Measurements from ENCODE around the gene ALPI. TPM values are rescaled to one million over a fixed set of nuclear protein-coding genes. Genes with fewer than 3 reads are reported as not detected.

Gene ALPI
- total RNA-seq, 5 donors from 2014 or later (not counting 1 experiment from before 2014, with no cell fraction given): not detected

GRCh38 chr2:232496501-232497270 lies 40.7 kb downstream of the ALPI start:
- Mint-ChIP-seq H3K4me1 (no peaks in the 10 kb centered on the region), H3K36me3 (no peaks in the 10 kb centered on the region), H3K9me3 (no peaks in the 10 kb centered on the region), H3K4me3 (no peak overlapping the region), H3K27ac (no peak overlapping the region), H3K27me3 (peaks cover 9 to 30% of the 10 kb centered on the region in 2 donors)
- 82% methylated on average over 13 of the region's 20 CpGs for WGBS (ENCODE audit: insufficient coverage)
- no peak for DNase-seq
- Histone ChIP-seq H3K9me3 (no peaks in the 10 kb centered on the region), H3K4me1 (ENCODE audit: control insufficient read depth in 1 of 2, extremely low read depth in 1 of 2, insufficient read depth in 2 of 2, low read length in 2 of 2) (no peaks in the 10 kb centered on the region), H3K27ac (ENCODE audit: low read length) (no peak overlapping the region), H3K4me3 (ENCODE audit: control insufficient read depth in 1 of 2, extremely low read depth in 1 of 2, low read length in 1 of 2) (no peak overlapping the region), H3K27me3 (replicated peaks in 1 of 2; ENCODE audit: control insufficient read depth in 2 of 2, extremely low read depth in 1 of 2, insufficient read depth in 2 of 2, low read length in 1 of 2) (peaks cover 0 to 58% of the 10 kb centered on the region in 2 experiments), H3K36me3 (ENCODE audit: control insufficient read depth in 2 of 2, extremely low read depth in 1 of 2, insufficient read depth in 1 of 2, low read length in 1 of 2) (no peaks in the 10 kb centered on the region)
- no peak for ATAC-seq (replicated peaks in 1 of 4)
- ChIA-PET POLR2A (no interaction called here), CTCF (no interaction called here)

GRCh38 chr2:232497348-232497747 lies 41.4 kb downstream of the ALPI start:
- WGBS (ENCODE audit: insufficient coverage): 91% methylated on average over 10 of the region's 13 CpGs

GRCh38 chr2:232498452-232498851 lies 42.5 kb downstream of the ALPI start:
- no peak overlapping the region for H3K4me3 Mint-ChIP-seq
- peaks cover 10 to 36% of the 10 kb centered on the region in 2 donors for H3K27me3 Mint-ChIP-seq
- ChIA-PET CTCF (no interaction called here), POLR2A (no interaction called here)
- H3K9me3 ChIP-seq: no peaks in the 10 kb centered on the region
- no peaks in the 10 kb centered on the region for H3K36me3 ChIP-seq (ENCODE audit: control insufficient read depth in 2 of 2, extremely low read depth in 1 of 2, insufficient read depth in 1 of 2, low read length in 1 of 2)
- peaks cover 0 to 60% of the 10 kb centered on the region in 2 experiments for H3K27me3 ChIP-seq (replicated peaks in 1 of 2; ENCODE audit: control insufficient read depth in 2 of 2, extremely low read depth in 1 of 2, insufficient read depth in 2 of 2, low read length in 1 of 2)
- H3K27ac Mint-ChIP-seq: no peak overlapping the region
- H3K4me3 ChIP-seq (ENCODE audit: control insufficient read depth in 1 of 2, extremely low read depth in 1 of 2, low read length in 1 of 2): no peak overlapping the region
- no peaks in the 10 kb centered on the region for H3K36me3 Mint-ChIP-seq
- DNase-seq (no peak), ATAC-seq (replicated peaks in 1 of 4) (no peak)
- H3K27ac ChIP-seq (ENCODE audit: low read length): no peak overlapping the region
- 70% methylated on average over 3 of the region's 3 CpGs for WGBS (ENCODE audit: insufficient coverage)
- peaks cover 4 to 6% (median 6%) of the 10 kb centered on the region in 3 donors for H3K4me1 Mint-ChIP-seq
- no peaks in the 10 kb centered on the region for H3K9me3 Mint-ChIP-seq
- peaks cover 0 to 10% of the 10 kb centered on the region in 2 experiments for H3K4me1 ChIP-seq (ENCODE audit: control insufficient read depth in 1 of 2, extremely low read depth in 1 of 2, insufficient read depth in 2 of 2, low read length in 2 of 2)

More at GRCh38 chr2:232497348-232497747, 41.4 kb downstream of the ALPI start:
- Histone ChIP-seq H3K9me3 (no peaks in the 10 kb centered on the region), H3K27ac (ENCODE audit: low read length) (no peak overlapping the region), H3K36me3 (ENCODE audit: control insufficient read depth in 2 of 2, extremely low read depth in 1 of 2, insufficient read depth in 1 of 2, low read length in 1 of 2) (no peaks in the 10 kb centered on the region), H3K4me3 (ENCODE audit: control insufficient read depth in 1 of 2, extremely low read depth in 1 of 2, low read length in 1 of 2) (no peak overlapping the region), H3K27me3 (replicated peaks in 1 of 2; ENCODE audit: control insufficient read depth in 2 of 2, extremely low read depth in 1 of 2, insufficient read depth in 2 of 2, low read length in 1 of 2) (peaks cover 0 to 63% of the 10 kb centered on the region in 2 experiments), H3K4me1 (ENCODE audit: control insufficient read depth in 1 of 2, extremely low read depth in 1 of 2, insufficient read depth in 2 of 2, low read length in 2 of 2) (peaks cover 0 to under 1% of the 10 kb centered on the region in 2 experiments)
- ATAC-seq (replicated peaks in 1 of 4) (no peak), DNase-seq (no peak)
- Mint-ChIP-seq H3K27me3 (peaks cover 10 to 35% of the 10 kb centered on the region in 2 donors), H3K27ac (no peak overlapping the region), H3K36me3 (no peaks in the 10 kb centered on the region), H3K4me1 (peaks cover under 1 to 1% (median under 1%) of the 10 kb centered on the region in 3 donors), H3K9me3 (no peaks in the 10 kb centered on the region), H3K4me3 (no peak overlapping the region)
- ChIA-PET CTCF (no interaction called here), POLR2A (no interaction called here)

GRCh38 chr2:232501331-232501771 lies 45.4 kb downstream of the ALPI start:
- POLR2A ChIA-PET: no interaction called here
- CTCF ChIA-PET: no interaction called here
- Histone ChIP-seq H3K4me3 (ENCODE audit: control insufficient read depth in 1 of 2, extremely low read depth in 1 of 2, low read length in 1 of 2) (no peak overlapping the region), H3K27me3 (replicated peaks in 1 of 2; ENCODE audit: control insufficient read depth in 2 of 2, extremely low read depth in 1 of 2, insufficient read depth in 2 of 2, low read length in 1 of 2) (peaks cover 3 to 80% of the 10 kb centered on the region in 2 experiments), H3K9me3 (no peaks in the 10 kb centered on the region), H3K27ac (ENCODE audit: low read length) (no peak overlapping the region), H3K36me3 (ENCODE audit: control insufficient read depth in 2 of 2, extremely low read depth in 1 of 2, insufficient read depth in 1 of 2, low read length in 1 of 2) (no peaks in the 10 kb centered on the region), H3K4me1 (ENCODE audit: control insufficient read depth in 1 of 2, extremely low read depth in 1 of 2, insufficient read depth in 2 of 2, low read length in 2 of 2) (peaks cover 0 to 14% of the 10 kb centered on the region in 2 experiments)
- Mint-ChIP-seq H3K4me3 (no peak overlapping the region), H3K36me3 (no peaks in the 10 kb centered on the region), H3K4me1 (peaks cover 6 to 12% (median 8%) of the 10 kb centered on the region in 3 donors), H3K9me3 (no peaks in the 10 kb centered on the region), H3K27me3 (peaks cover 26 to 61% of the 10 kb centered on the region in 2 donors), H3K27ac (no peak overlapping the region)
- no CpG with 5 or more reads among the region's 9 CpGs for WGBS (ENCODE audit: insufficient coverage)
- ATAC-seq (replicated peaks in 1 of 4) (no peak), DNase-seq (no peak)

GRCh38 chr2:232501794-232502390 lies 45.9 kb downstream of the ALPI start:
- H3K27me3 ChIP-seq (replicated peaks in 1 of 2; ENCODE audit: control insufficient read depth in 2 of 2, extremely low read depth in 1 of 2, insufficient read depth in 2 of 2, low read length in 1 of 2): peaks cover 3 to 81% of the 10 kb centered on the region in 2 experiments
- WGBS (ENCODE audit: insufficient coverage): 75% methylated on average over 2 of the region's 10 CpGs
- H3K36me3 ChIP-seq (ENCODE audit: control insufficient read depth in 2 of 2, extremely low read depth in 1 of 2, insufficient read depth in 1 of 2, low read length in 1 of 2): no peaks in the 10 kb centered on the region
- no peak overlapping the region for H3K4me3 ChIP-seq (ENCODE audit: control insufficient read depth in 1 of 2, extremely low read depth in 1 of 2, low read length in 1 of 2)
- CTCF ChIA-PET: no interaction called here
- Mint-ChIP-seq H3K36me3 (no peaks in the 10 kb centered on the region), H3K4me3 (peak overlapping the region in 1 of 3 donors; percentile 75), H3K27me3 (peaks cover 26 to 63% of the 10 kb centered on the region in 2 donors), H3K4me1 (peaks cover 6 to 12% (median 8%) of the 10 kb centered on the region in 3 donors), H3K9me3 (no peaks in the 10 kb centered on the region), H3K27ac (no peak overlapping the region)
- peaks cover 0 to 14% of the 10 kb centered on the region in 2 experiments for H3K4me1 ChIP-seq (ENCODE audit: control insufficient read depth in 1 of 2, extremely low read depth in 1 of 2, insufficient read depth in 2 of 2, low read length in 2 of 2)
- DNase-seq (no peak), ATAC-seq (replicated peaks in 1 of 4) (no peak)
- POLR2A ChIA-PET: no interaction called here
- H3K27ac ChIP-seq (ENCODE audit: low read length): no peak overlapping the region
- H3K9me3 ChIP-seq: no peaks in the 10 kb centered on the region

- WGBS (ENCODE audit: insufficient coverage): 11% methylated on average over 11 of the region's 21 CpGs
- peak in 3 of 4 experiments; percentile 14 to 63 (median 18) for ATAC-seq (replicated peaks in 1 of 4)
- H3K27me3 Mint-ChIP-seq: peaks cover 31 to 65% of the 10 kb centered on the region in 2 donors
- peaks cover 6 to 12% (median 8%) of the 10 kb centered on the region in 3 donors for H3K4me1 Mint-ChIP-seq
- H3K27ac Mint-ChIP-seq: no peak overlapping the region
- peaks cover 3 to 80% of the 10 kb centered on the region in 2 experiments for H3K27me3 ChIP-seq (replicated peaks in 1 of 2; ENCODE audit: control insufficient read depth in 2 of 2, extremely low read depth in 1 of 2, insufficient read depth in 2 of 2, low read length in 1 of 2)
- no peak overlapping the region for H3K27ac ChIP-seq (ENCODE audit: low read length)
- CTCF ChIA-PET: no interaction called here
- H3K9me3 ChIP-seq: no peaks in the 10 kb centered on the region
- POLR2A ChIA-PET: no interaction called here
- H3K36me3 Mint-ChIP-seq: no peaks in the 10 kb centered on the region
- H3K4me1 ChIP-seq (ENCODE audit: control insufficient read depth in 1 of 2, extremely low read depth in 1 of 2, insufficient read depth in 2 of 2, low read length in 2 of 2): peaks cover 0 to 14% of the 10 kb centered on the region in 2 experiments
- H3K4me3 Mint-ChIP-seq: peak overlapping the region; percentile 65 to 75 (median 68)
- peak in 26 of 35 experiments; percentile 22 to 62 (median 38) for DNase-seq
- H3K9me3 Mint-ChIP-seq: no peaks in the 10 kb centered on the region
- no peaks in the 10 kb centered on the region for H3K36me3 ChIP-seq (ENCODE audit: control insufficient read depth in 2 of 2, extremely low read depth in 1 of 2, insufficient read depth in 1 of 2, low read length in 1 of 2)
- peak overlapping the region in 1 of 2 donors; percentile 17 for H3K4me3 ChIP-seq (ENCODE audit: control insufficient read depth in 1 of 2, extremely low read depth in 1 of 2, low read length in 1 of 2)
These were observed 46.6 kb downstream of the ALPI start for GRCh38 chr2:232502511-232502910.
